HEK293T (cell line): ENCODE data around the gene SLC35F3.

ENCODE experiments used
- CTCF ChIA-PET: fragments of 350-600 bp; formaldehyde crosslinking; extraction: SDS; loops from one replicate; lab custom pipeline; 2021; ENCODE audit warnings: antibody characterized with exemption, inconsistent platforms; lab: Yijun Ruan, JAX
- POLR2A ChIA-PET: fragments of 350-600 bp; formaldehyde crosslinking; extraction: SDS; loops from one replicate; lab custom pipeline; 2020; ENCODE audit warnings: antibody characterized with exemption, inconsistent platforms; lab: Yijun Ruan, JAX
- DNase-seq: peaks from one replicate; pipeline ENCODE4 v3.0.0; 2012; ENCODE audit warnings: mixed read lengths; ENCODE audit errors: extremely low spot score
- ARNT ChIP-seq: fragments of 450-650 bp; IDR thresholded peaks from 2 replicates; pipeline ENCODE4 v1.6.1; 2017; ENCODE audit warnings: mild to moderate bottlenecking
- BHLHE40 ChIP-seq: fragments of 450-650 bp; IDR thresholded peaks from 2 replicates; pipeline ENCODE4 v1.6.1; 2016; ENCODE audit warnings: mild to moderate bottlenecking, moderate library complexity, borderline replicate concordance
- CTBP1 ChIP-seq: fragments of 450-650 bp; IDR thresholded peaks from 2 replicates; pipeline ENCODE4 v1.6.1; 2016; ENCODE audit warnings: borderline replicate concordance
- ELF4 ChIP-seq: fragments of 450-650 bp; IDR thresholded peaks from 2 replicates; pipeline ENCODE4 v1.6.1; 2017; ENCODE audit warnings: antibody characterized with exemption
- FOXA1 ChIP-seq: fragments of 450-650 bp; IDR thresholded peaks from 2 replicates; pipeline ENCODE4 v1.6.1; 2016; ENCODE audit warnings: mild to moderate bottlenecking
- FOXK2 ChIP-seq: fragments of 450-650 bp; IDR thresholded peaks from 2 replicates; pipeline ENCODE4 v1.6.1; 2016; ENCODE audit warnings: mild to moderate bottlenecking
- FOXM1 ChIP-seq: fragments of 450-650 bp; IDR thresholded peaks from 2 replicates; pipeline ENCODE4 v1.6.1; 2017; ENCODE audit warnings: mild to moderate bottlenecking, borderline replicate concordance
- HDGF ChIP-seq: fragments of 450-650 bp; IDR thresholded peaks from 2 replicates; pipeline ENCODE4 v1.6.1; 2017; ENCODE audit warnings: antibody characterized with exemption, borderline replicate concordance
- L3MBTL2 ChIP-seq: fragments of 450-650 bp; conservative IDR thresholded peaks from 2 replicates; pipeline ENCODE4 v1.6.1; 2016; ENCODE audit warnings: mild to moderate bottlenecking
- LEF1 ChIP-seq: fragments of 450-650 bp; IDR thresholded peaks from 2 replicates; pipeline ENCODE4 v1.6.1; 2017; ENCODE audit warnings: mild to moderate bottlenecking, borderline replicate concordance
- NFRKB ChIP-seq: fragments of 450-650 bp; IDR thresholded peaks from 2 replicates; pipeline ENCODE4 v1.6.1; 2016; ENCODE audit warnings: mild to moderate bottlenecking, moderate library complexity
- PKNOX1 ChIP-seq: fragments of 450-650 bp; IDR thresholded peaks from 2 replicates; pipeline ENCODE4 v1.6.1; 2016
- SP1 ChIP-seq: fragments of 450-650 bp; IDR thresholded peaks from 2 replicates; pipeline ENCODE4 v1.6.1; 2017
- SUZ12 ChIP-seq: fragments of 450-650 bp; IDR thresholded peaks from 2 replicates; pipeline ENCODE4 v1.6.1; 2016; ENCODE audit warnings: mild to moderate bottlenecking
- TARDBP ChIP-seq: fragments of 450-650 bp; IDR thresholded peaks from 2 replicates; pipeline ENCODE4 v1.6.1; 2016
- ZNF384 ChIP-seq: fragments of 450-650 bp; IDR thresholded peaks from 2 replicates; pipeline ENCODE4 v1.6.1; 2016

Gene SLC35F3

GRCh38 chr1:234373959-234374254 is 469.4 kb downstream of the SLC35F3 start:
- no peak for TF ChIP-seq CTBP1
- no peak for TF ChIP-seq L3MBTL2
- no peak for TF ChIP-seq HDGF
- no peak for TF ChIP-seq PKNOX1
- no peak for TF ChIP-seq ELF4
- no peak for TF ChIP-seq ARNT
- no peak for TF ChIP-seq FOXK2
- no peak for TF ChIP-seq FOXA1
- no peak for TF ChIP-seq ZNF384
- no peak for TF ChIP-seq TARDBP
- no peak for TF ChIP-seq SUZ12
- no peak for TF ChIP-seq NFRKB
- TF ChIP-seq LEF1 = no peak
- no peak for TF ChIP-seq SP1
- no peak for TF ChIP-seq BHLHE40
- no peak for TF ChIP-seq FOXM1
- CTCF ChIA-PET = interaction anchor here (0.5 to 1.6 kb wide), 5 partner anchors 38 to 249 kb away, joined by 3 to 6 read pairs (median 4); no protein-coding TSS in a partner anchor
- no peak for DNase-seq
- POLR2A ChIA-PET = interaction anchor here (0.7 to 2.7 kb wide), 24 partner anchors 7 to 236 kb away, joined by 3 to 25 read pairs (median 7); partner anchors contain the start of genes IRF2BP2 and TARBP1
